MM.1S (cell line): Measurements from ENCODE around the gene OSBPL2.

ENCODE experiments used
- DNase-seq: peaks from one replicate; pipeline ENCODE4 v3.0.0-alpha.2; 2015
- H2AFZ ChIP-seq: fragments of 300-600 bp; sonication (generic); 2 replicates; pipeline ENCODE4 v1.6.0; 2016; ENCODE audit warnings: antibody characterized with exemption, low read length
- H3F3A ChIP-seq: fragments of 300-600 bp; sonication (generic); 2 replicates; pipeline ENCODE4 v1.6.1; 2016; ENCODE audit warnings: mild to moderate bottlenecking, antibody characterized with exemption, low read length, moderate library complexity, mixed read lengths; ENCODE audit not compliant: insufficient read depth
- H3K27ac ChIP-seq: fragments of 300-600 bp; sonication (generic); 2 replicates; pipeline ENCODE4 v1.5.1; 2016; ENCODE audit warnings: mild to moderate bottlenecking, low read length
- H3K27me3 ChIP-seq: fragments of 300-600 bp; sonication (generic); replicated peaks from 2 replicates; pipeline ENCODE4 v1.6.0; 2016; ENCODE audit warnings: low read length; ENCODE audit not compliant: insufficient read depth
- H3K36me3 ChIP-seq: fragments of 300-600 bp; sonication (generic); replicated peaks from 2 replicates; pipeline ENCODE4 v1.6.1; 2016; ENCODE audit warnings: mild to moderate bottlenecking, low read length, mixed read lengths; ENCODE audit not compliant: insufficient read depth
- H3K4me1 ChIP-seq: fragments of 300-600 bp; sonication (generic); 2 replicates; pipeline ENCODE4 v1.6.1; 2016; ENCODE audit warnings: low read length, mixed read lengths
- H3K4me2 ChIP-seq: fragments of 300-600 bp; sonication (generic); 2 replicates; pipeline ENCODE4 v1.6.0; 2016; ENCODE audit warnings: low read depth, low read length
- H3K4me3 ChIP-seq: fragments of 300-600 bp; sonication (generic); 2 replicates; pipeline ENCODE4 v1.5.1; 2016; ENCODE audit warnings: low read length, mixed read lengths
- H3K79me2 ChIP-seq: fragments of 300-600 bp; sonication (generic); 2 replicates; pipeline ENCODE4 v1.6.1; 2016; ENCODE audit warnings: mixed run types, low read length, mixed read lengths
- H3K9ac ChIP-seq: fragments of 300-600 bp; sonication (generic); 2 replicates; pipeline ENCODE4 v1.6.1; 2016; ENCODE audit warnings: low read length, mixed read lengths
- H3K9me2 ChIP-seq: fragments of 300-600 bp; sonication (generic); replicated peaks from 2 replicates; pipeline ENCODE4 v1.6.1; 2016; ENCODE audit warnings: mild to moderate bottlenecking, low read length, mixed read lengths; ENCODE audit not compliant: insufficient read depth
- H3K9me3 ChIP-seq: fragments of 300-600 bp; sonication (generic); replicated peaks from 2 replicates; pipeline ENCODE4 v1.6.1; 2016; ENCODE audit warnings: mild to moderate bottlenecking, low read length, mixed read lengths; ENCODE audit not compliant: insufficient read depth
- H4K20me1 ChIP-seq: fragments of 300-600 bp; sonication (generic); 2 replicates; pipeline ENCODE4 v1.6.1; 2016; ENCODE audit warnings: mild to moderate bottlenecking, low read length, moderate library complexity, mixed read lengths; ENCODE audit not compliant: insufficient read depth
- EZH2 ChIP-seq: fragments of 300-600 bp; sonication (generic); optimal IDR thresholded peaks from 2 replicates; pipeline ENCODE3; 2017; ENCODE audit warnings: low read depth, mild to moderate bottlenecking, antibody characterized with exemption, low read length, mixed read lengths
- EZH2phosphoT487 ChIP-seq: fragments of 300-600 bp; sonication (generic); IDR thresholded peaks from 2 replicates; pipeline ENCODE4 v1.6.1; 2018; ENCODE audit warnings: antibody characterized with exemption, low read length
- TF ChIP-seq, protein P1 (sequence below): fragments of 300-600 bp; sonication (generic); IDR thresholded peaks from 2 replicates; pipeline ENCODE4 v1.5.1; 2016; ENCODE audit warnings: antibody characterized with exemption, low read length, mixed read lengths

The OSBPL2 gene

DNA sequence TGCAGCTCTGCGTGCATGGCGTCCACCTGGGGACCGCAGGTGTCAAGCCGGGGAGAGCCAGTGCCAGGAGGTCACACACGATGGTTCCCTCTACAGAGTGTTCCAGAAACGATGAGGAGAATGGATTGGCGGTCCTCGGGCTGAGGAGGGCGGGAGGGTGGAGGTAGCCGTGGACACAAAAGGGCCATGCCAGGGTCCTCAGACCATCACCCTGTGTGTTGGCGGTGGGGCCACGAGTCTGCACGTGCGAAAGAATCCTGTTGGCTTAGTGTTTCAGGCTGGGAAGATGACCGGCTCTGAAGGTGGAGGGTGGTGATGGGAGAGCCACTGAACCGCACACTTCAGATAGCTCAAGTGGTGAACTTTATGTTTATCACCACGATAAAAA, 31.9 kb upstream of the OSBPL2 start:
- no peak for DNase-seq
- Histone ChIP-seq H3K36me3 (no peaks in the 10 kb centered on the region), H3K4me1 (no peaks in the 10 kb centered on the region), H2AFZ (no peak overlapping the region), H3K27me3 (peaks cover 27% of the 10 kb centered on the region), H3K79me2 (no peaks in the 10 kb centered on the region), H3K4me2 (no peak overlapping the region), H3K27ac (no peak overlapping the region), H3K9ac (no peak overlapping the region), H4K20me1 (no peaks in the 10 kb centered on the region), H3K9me2 (no peaks in the 10 kb centered on the region), H3K4me3 (no peak overlapping the region), H3F3A (no peaks in the 10 kb centered on the region), H3K9me3 (no peaks in the 10 kb centered on the region)
- TF ChIP-seq EZH2phosphoT487 (no peak), EZH2 (no peak)
- TF ChIP-seq, protein P1, sequence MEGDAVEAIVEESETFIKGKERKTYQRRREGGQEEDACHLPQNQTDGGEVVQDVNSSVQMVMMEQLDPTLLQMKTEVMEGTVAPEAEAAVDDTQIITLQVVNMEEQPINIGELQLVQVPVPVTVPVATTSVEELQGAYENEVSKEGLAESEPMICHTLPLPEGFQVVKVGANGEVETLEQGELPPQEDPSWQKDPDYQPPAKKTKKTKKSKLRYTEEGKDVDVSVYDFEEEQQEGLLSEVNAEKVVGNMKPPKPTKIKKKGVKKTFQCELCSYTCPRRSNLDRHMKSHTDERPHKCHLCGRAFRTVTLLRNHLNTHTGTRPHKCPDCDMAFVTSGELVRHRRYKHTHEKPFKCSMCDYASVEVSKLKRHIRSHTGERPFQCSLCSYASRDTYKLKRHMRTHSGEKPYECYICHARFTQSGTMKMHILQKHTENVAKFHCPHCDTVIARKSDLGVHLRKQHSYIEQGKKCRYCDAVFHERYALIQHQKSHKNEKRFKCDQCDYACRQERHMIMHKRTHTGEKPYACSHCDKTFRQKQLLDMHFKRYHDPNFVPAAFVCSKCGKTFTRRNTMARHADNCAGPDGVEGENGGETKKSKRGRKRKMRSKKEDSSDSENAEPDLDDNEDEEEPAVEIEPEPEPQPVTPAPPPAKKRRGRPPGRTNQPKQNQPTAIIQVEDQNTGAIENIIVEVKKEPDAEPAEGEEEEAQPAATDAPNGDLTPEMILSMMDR = no peak

DNA sequence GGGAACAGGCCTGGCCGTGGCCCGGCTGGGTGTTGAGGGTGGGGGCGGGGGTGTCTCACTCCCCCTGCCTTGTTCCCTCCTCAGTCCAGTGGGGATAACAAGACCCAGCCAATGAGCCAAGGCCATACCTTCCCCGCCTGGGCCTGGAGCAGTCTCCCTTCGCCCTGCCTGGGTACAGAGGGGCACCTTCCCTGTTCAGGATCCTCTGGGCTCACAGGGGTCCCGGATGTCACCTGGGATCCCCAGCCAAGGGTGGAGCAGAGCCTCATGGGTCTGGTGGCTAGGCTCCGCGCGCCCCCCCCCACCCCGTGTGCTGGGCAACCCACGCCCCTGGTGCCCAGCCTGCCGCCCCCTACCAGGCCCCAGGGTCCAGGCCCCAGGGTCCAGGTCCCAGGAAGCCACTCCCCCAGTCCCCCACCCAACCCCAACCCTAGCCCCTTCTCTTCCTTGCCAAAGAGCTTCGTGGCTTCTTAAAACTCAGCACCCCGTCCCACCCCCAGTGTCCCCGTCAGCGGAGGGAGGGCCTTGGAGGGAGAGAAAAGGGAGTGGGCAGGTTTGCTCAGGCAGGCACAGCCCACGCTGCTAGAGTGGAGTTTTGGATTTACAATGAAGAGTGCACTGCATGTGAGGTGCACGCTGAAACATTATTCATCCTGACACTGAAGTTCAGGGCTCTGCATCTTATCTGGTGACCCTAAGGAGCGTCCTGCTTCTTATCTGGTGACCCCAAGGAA, 30.1 kb upstream of the OSBPL2 start:
- no peak for TF ChIP-seq EZH2
- TF ChIP-seq, protein P1 = no peak
- TF ChIP-seq EZH2phosphoT487 = no peak
- Histone ChIP-seq H3K9ac (no peak overlapping the region), H3K4me2 (no peak overlapping the region), H3F3A (no peaks in the 10 kb centered on the region), H3K4me3 (no peak overlapping the region), H4K20me1 (no peaks in the 10 kb centered on the region), H3K27me3 (peaks cover 39% of the 10 kb centered on the region), H3K4me1 (no peaks in the 10 kb centered on the region), H3K79me2 (no peaks in the 10 kb centered on the region), H3K9me3 (no peaks in the 10 kb centered on the region), H3K9me2 (no peaks in the 10 kb centered on the region), H2AFZ (no peak overlapping the region), H3K27ac (no peak overlapping the region), H3K36me3 (no peaks in the 10 kb centered on the region)
- no peak for DNase-seq

DNA sequence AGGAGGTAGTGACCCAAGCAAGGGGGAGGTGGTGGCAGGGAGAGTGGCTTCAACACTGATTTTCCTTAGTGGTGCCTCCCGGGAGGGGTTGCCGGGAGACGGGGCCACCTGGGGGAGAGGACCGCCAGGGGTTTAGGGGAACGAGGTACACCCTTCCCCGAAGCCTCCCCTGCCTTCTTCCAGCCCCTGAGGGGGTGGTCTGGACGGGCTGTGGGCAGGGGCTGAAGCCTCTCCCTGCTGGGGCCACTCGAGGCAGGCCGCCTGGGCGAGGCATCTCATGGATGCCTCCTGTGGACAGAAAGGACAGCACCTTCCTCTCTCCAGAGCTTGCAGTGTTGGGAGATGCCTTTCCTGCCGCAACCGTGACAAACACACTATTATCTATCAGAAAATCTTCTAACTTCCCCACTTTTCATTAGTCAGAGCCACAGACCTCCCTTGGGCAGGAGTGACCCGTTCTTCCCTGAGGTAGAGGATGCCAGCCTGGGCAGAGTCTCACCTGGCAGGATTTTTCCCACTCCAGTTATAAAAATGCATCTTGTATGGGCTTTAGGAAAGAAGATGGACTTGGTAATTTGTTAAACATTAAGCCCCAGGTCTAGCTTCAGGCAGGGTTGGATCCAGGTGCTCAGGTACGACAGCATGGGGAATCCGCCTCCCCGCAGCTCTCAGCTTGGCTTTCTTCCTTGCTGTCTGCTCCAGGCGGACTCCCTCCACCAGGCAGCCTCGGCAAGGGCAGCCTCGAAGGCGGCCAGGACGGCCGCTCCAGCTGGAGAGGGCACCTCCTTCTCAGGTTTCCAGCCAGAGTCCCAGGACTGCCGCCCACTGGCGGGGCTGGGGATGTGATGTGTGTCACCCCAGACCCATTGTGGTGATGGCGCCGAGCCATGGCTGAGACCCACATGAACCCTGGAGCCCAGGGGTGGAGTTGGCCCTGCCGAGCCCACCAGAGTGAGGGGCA, 29.2 kb upstream of the OSBPL2 start:
- Histone ChIP-seq H3F3A (no peaks in the 10 kb centered on the region), H3K36me3 (no peaks in the 10 kb centered on the region), H3K9ac (no peak overlapping the region), H3K9me3 (no peaks in the 10 kb centered on the region), H3K4me3 (no peak overlapping the region), H4K20me1 (no peaks in the 10 kb centered on the region), H3K9me2 (no peaks in the 10 kb centered on the region), H3K27ac (no peak overlapping the region), H3K4me2 (no peak overlapping the region), H3K79me2 (no peaks in the 10 kb centered on the region), H2AFZ (no peak overlapping the region), H3K4me1 (no peaks in the 10 kb centered on the region), H3K27me3 (peaks cover 43% of the 10 kb centered on the region)
- TF ChIP-seq, protein P1 = no peak
- TF ChIP-seq EZH2 = no peak
- TF ChIP-seq EZH2phosphoT487 = no peak
- DNase-seq = no peak
